Large intestine (tissue), 3 donors: Measurements from ENCODE around the gene C14orf180. TPM values are rescaled to one million over a fixed set of nuclear protein-coding genes. Genes with fewer than 3 reads are reported as not detected.

ENCODE experiments used
- DNase-seq, 2 donors: peaks; one replicate each; pipeline versions ENCODE4 v3.0.0 to v3.0.0-alpha.2; 2013
- H3K27ac ChIP-seq: one replicate; pipeline ENCODE4 v1.5.1; 2013; ENCODE audit warnings: low read length
- H3K27me3 ChIP-seq: 2 replicates; pipeline ENCODE4 v1.6.1; 2013; ENCODE audit warnings: low read length; ENCODE audit not compliant: control insufficient read depth, insufficient read depth
- H3K36me3 ChIP-seq: 2 replicates; pipeline ENCODE4 v1.6.1; 2013; ENCODE audit warnings: low read length; ENCODE audit not compliant: control insufficient read depth, insufficient read depth
- H3K4me1 ChIP-seq: one replicate; pipeline ENCODE4 v1.6.1; 2013; ENCODE audit warnings: low read length; ENCODE audit not compliant: control insufficient read depth, insufficient read depth
- H3K4me3 ChIP-seq: one replicate; pipeline ENCODE4 v1.5.1; 2013; ENCODE audit warnings: low read length
- H3K9me3 ChIP-seq: one replicate; pipeline ENCODE4 v1.6.1; 2013; ENCODE audit warnings: mild to moderate bottlenecking, low read depth, low read length, moderate library complexity; ENCODE audit not compliant: control insufficient read depth
- WGBS: methylation state at CpG from one replicate; pipeline ENCODE4 v1.1.5; 2013; ENCODE audit warnings: low lambda C conversion rate; ENCODE audit not compliant: insufficient coverage; 5-methylcytosine and 5-hydroxymethylcytosine counted together
- polyA plus RNA-seq: library from polyadenylated mRNA; unstranded; fragments of 120-200 nt; gene quantifications from one replicate; pipeline ENCODE4 v1.2.1, GENCODE V29; 2013

C14orf180 gene
- polyA plus RNA-seq, 1 donor: 0.22 TPM

DNA sequence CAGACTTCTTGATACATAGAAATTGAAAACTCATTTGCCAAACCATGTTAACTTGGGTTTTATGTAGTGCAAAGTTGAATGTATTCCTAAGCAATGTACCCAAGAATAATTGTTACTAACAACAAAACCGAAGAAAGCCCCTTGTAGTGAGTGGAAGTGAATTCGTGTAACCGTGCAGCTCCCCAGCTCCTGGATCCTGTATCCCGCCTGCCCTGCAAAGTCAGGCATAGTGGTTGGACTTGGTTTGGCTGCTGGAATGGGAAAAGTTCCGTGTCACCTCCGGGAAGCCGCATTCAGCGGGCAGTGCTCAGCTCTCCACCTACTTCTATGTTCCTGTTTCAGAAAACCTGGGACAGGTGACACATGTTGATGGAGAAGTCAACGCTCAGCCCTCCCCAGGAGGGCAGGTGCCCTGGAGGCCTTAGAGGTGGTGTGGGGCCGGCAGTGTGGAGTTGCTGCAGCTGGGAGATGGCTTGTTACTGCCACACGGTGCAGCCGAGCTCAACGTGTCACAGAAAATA, 29.2 kb upstream of the C14orf180 start:
- H3K4me3 ChIP-seq: no peak overlapping the region
- H3K27ac ChIP-seq: no peak overlapping the region
- no peaks in the 10 kb centered on the region for H3K9me3 ChIP-seq
- WGBS: 40% methylated on average over 2 of the region's 13 CpGs
- no peak for DNase-seq
- H3K4me1 ChIP-seq: peaks cover 3% of the 10 kb centered on the region
- H3K36me3 ChIP-seq: no peaks in the 10 kb centered on the region
- peaks cover 13% of the 10 kb centered on the region for H3K27me3 ChIP-seq

DNA sequence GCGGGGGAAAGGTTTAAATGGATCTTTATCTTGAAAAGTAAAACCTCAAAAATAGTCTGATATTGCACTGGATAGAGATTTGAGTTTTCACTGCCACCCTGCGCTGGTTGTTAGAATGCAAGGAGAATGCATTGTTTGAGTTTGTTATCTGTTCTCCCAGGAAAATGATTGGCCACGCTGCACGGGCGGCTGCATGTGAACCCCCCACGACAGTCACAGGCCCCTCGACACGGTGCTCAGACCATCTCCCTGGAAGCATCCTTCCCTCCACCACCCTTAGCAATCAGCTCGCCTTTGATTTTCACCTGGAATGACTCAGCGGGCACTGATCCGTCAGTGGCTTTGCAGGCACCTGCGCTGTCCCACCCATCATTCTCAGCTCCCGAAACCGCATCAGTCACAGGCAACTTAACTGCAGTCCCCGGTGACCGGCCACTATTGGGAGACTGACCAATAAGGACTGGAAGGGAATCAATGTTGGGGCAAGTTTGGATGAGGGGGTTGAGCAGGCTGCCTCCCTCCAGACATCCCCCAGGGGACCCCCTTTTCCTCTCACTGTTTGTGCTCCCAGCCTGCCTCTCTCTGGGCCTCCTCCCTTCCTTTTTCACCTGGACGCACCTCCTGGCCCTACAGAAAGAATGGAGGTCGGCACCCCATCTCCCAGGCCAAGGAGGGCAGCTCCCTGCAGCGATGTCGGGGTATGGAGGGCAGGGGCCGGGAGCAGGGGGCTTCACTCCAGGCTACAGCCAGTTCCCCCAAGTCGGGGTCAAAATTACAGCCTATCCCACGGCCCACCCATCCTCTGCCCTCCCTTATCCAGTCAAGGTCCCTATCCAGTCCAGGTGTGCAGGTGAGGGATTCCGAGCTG, 28.5 kb upstream of the C14orf180 start:
- no CpG with 5 or more reads among the region's 24 CpGs for WGBS
- H3K27me3 ChIP-seq: peaks cover 9% of the 10 kb centered on the region
- H3K4me1 ChIP-seq: peaks cover 3% of the 10 kb centered on the region
- no peak overlapping the region for H3K4me3 ChIP-seq
- DNase-seq: no peak
- H3K9me3 ChIP-seq: no peaks in the 10 kb centered on the region
- H3K27ac ChIP-seq: no peak overlapping the region
- no peaks in the 10 kb centered on the region for H3K36me3 ChIP-seq

DNA sequence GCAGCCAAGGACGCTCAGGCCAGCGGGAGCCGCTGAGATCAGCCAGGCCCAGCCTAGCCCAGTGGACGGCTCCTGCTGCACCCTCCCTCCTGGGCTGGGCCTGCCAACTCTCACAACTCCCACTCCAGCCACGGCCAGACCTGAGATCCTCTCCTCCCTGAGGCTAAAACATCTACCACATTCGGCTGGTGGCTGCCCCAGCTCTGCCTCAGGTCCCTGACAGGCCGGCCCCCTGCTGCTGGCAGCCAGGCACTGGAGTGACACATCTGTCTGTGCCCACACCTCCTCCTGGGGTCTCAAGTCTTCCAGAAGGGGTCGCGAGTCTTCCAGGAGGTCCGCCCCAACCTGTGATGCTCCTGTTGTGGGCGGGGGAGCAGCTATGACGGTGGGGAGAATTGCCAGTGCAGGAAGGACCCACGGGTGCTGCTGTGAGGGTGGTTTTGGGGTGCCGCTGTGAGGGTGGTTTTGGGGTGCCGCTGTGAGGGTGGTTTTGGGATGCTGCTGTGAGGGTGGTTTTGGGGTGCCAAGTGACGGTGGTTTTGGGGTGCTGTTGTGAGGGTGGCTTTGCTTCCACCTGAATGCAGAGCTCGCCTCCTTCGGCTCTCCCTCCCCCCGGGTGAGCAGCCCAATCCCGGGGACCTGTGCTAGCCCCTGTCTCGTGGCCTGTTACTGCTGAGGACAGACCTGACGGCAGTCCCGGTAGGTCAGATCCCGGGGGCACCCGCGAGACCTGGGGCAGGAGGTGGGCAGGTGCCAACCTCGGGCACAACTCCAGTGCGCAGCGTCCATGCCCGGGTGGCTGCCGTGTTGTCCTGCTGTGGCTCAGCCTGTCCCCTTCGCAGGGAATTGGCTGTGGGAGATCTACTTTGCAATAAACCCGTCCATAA, 27.5 kb upstream of the C14orf180 start:
- Histone ChIP-seq H3K4me3 (no peak overlapping the region), H3K4me1 (peaks cover 3% of the 10 kb centered on the region), H3K27ac (no peak overlapping the region), H3K9me3 (no peaks in the 10 kb centered on the region), H3K27me3 (peaks cover 5% of the 10 kb centered on the region), H3K36me3 (no peaks in the 10 kb centered on the region)
- no CpG with 5 or more reads among the region's 33 CpGs for WGBS
- no peak for DNase-seq

DNA sequence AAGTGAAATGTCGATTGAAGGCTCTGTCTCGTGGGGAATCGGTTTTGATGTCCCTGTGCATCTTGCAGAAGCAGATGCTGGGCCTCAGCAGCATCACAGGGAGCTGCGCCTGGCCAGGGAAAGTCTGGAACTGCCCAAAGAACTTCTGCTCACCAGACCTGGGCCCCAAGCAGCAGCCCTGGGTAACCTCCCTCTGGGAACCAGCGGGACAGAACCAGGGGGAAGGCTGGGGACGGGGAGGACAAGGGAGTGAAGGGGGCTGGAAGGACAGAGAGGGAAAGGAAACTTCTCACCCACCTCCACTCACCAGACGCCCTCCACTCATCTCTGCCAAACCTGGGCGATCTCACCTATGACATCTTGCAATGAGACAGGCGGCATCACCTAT, 26.8 kb upstream of the C14orf180 start:
- Histone ChIP-seq H3K4me3 (no peak overlapping the region), H3K27ac (no peak overlapping the region), H3K36me3 (no peaks in the 10 kb centered on the region), H3K4me1 (peaks cover 3% of the 10 kb centered on the region), H3K9me3 (no peaks in the 10 kb centered on the region), H3K27me3 (peaks cover 5% of the 10 kb centered on the region)
- WGBS: no CpG with 5 or more reads among the region's 9 CpGs
- DNase-seq: no peak

DNA sequence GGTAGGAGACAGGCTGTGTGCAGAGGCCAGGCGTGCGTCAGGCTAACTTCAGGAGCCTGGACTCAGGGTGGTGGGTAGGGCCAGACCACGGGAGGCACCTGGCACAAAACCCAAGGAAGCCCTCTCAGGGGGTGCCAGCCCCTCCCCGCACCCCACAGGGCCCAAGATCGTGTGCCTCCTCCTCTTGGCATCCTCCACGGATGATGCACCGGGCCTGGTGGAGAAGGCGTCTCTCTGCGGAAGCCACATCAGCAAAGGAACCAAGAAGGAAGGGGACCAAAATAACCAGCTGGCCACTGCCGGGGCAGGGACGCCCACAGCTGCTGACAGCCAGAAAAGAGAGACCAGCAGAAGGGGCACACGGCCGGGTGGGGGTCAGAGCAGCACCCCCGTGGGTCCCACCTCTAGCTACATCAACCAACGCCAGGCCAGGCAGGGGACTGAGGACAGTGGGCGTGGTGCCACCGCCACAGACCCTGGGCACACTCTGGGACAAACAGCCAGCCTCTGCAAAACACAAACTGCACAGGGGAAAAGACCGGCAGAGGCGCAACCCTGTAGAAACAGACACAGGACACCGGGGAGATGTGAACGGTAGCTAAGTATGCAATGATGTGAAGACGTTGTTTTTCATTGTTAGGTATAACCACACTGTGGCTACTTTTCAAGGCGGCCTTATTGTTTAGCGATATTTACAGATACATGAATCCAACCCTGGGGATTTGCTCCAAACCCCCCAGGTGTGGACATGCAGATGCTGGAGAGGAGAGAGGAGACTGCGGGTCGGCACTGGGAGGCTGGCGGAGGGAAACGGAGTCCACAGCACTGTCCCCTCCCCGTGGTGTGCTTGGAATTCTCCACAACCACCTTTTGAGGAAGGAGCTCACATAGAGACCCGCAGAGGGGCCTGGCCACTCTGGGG, 26.1 kb upstream of the C14orf180 start:
- Histone ChIP-seq H3K36me3 (no peaks in the 10 kb centered on the region), H3K27me3 (peaks cover 5% of the 10 kb centered on the region), H3K27ac (no peak overlapping the region), H3K9me3 (no peaks in the 10 kb centered on the region), H3K4me3 (no peak overlapping the region), H3K4me1 (peaks cover 3% of the 10 kb centered on the region)
- no CpG with 5 or more reads among the region's 30 CpGs for WGBS
- DNase-seq: no peak

DNA sequence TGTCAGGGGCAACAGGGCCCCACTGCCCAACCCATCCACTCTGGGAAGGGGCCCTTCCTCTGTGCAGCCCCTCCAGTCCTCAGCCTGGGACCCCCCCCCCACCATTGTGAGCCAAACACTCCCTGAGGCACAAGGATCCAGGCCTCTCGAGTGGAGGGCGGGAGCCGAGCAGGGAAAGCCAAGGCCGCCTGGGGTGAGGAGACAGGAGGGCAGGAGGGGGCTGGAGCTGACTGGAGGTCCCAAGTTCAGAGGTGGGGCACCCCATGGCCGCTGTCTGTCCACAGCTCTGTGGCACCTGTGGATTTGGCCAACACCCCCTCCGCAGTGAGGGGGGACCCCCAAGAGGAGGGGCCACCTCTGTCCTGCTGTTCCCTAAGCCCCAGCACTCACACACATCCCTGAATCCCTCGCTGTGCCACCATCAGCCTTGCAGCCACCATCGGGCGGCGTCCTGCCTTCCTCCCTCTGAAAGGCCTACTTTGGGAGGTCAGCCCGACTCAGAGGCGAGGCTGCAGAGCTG, 25.4 kb upstream of the C14orf180 start:
- Histone ChIP-seq H3K4me3 (no peak overlapping the region), H3K9me3 (no peaks in the 10 kb centered on the region), H3K27ac (no peak overlapping the region), H3K27me3 (peaks cover 5% of the 10 kb centered on the region), H3K4me1 (peaks cover 3% of the 10 kb centered on the region), H3K36me3 (no peaks in the 10 kb centered on the region)
- no CpG with 5 or more reads among the region's 12 CpGs for WGBS
- no peak for DNase-seq

DNA sequence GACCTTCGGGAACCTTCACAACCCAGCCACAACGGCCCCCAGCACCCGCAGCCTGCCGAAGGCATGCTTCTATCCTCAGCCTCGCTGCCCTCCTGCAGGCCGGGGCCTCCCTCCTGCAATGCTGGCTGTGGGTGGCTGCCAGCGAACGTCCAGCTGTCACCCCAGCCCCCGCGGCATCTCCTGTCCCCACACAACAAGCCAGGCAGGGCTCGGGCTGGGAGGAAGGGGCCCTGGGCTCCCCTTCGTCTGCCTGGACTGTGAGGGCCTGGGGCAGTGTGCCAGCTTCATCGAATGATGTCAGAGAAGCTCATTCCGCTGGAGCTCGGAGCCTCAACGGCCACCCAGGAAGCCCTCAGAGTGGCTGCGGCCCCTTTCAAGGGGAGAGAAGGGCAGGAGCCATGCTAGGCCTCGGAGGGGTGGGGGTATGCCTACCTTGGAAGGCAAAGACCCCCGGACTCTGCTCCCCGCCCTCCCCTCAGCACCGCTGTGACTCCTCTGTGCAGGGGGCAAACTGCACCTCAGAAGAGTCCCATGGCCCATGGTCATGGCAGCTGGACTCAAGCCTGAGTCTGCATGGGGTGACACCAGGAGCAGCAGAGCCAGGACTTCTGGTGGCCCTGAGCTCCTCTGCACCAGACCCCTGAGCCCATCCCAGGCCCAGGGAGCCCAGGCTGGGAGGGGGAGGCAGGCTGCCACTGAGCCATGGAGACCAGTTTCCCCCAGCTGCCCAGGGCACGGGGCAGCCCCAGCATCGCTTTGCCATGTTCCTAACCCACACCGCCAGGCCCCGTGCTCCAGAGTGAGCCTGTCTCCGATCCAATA, 24.7 kb upstream of the C14orf180 start:
- Histone ChIP-seq H3K9me3 (no peaks in the 10 kb centered on the region), H3K36me3 (no peaks in the 10 kb centered on the region), H3K27ac (no peak overlapping the region), H3K4me3 (no peak overlapping the region), H3K27me3 (peaks cover 2% of the 10 kb centered on the region), H3K4me1 (peaks cover 3% of the 10 kb centered on the region)
- DNase-seq: no peak
- WGBS: no CpG with 5 or more reads among the region's 26 CpGs

DNA sequence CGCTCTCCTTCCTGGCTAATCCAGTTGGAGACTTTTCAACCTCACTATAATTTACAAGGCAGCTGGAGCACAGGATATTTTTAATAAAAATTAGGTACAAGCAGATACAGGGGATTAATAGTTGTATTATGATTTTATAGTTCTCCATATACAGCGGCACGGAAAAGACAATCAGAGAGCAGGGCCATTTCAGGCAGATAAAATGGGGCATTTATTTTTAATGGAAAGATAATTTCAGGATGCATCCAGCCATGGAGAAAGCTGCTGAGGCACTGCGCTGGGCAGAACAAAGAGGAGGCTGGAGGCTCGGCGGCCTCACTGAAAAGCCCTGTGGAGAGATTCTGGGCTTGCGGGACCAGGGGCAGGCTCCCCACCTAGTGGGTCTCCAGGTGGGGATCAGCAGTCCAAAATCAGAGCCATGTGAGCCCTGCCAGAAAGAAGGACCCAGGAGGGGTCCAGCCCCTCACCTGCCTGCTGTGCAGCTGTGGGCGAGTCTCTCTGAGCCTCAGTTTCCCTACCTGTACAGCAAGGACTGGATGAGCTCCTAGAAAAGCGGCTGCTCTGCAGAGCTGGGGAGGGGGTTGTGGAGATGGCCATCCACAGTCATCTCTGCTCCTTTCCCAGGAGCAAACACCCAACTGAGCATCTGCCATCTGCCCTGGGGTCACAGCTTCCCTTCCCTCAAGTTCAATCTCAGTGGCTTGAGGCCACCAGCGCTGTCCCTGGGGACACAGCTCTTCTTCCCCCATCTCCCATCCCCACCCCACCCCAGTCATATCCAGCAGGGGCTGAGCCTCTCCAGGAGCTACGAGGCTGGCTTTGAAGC, 23.9 kb upstream of the C14orf180 start:
- DNase-seq: no peak
- WGBS: no CpG with 5 or more reads among the region's 11 CpGs
- Histone ChIP-seq H3K27me3 (peaks cover 2% of the 10 kb centered on the region), H3K9me3 (no peaks in the 10 kb centered on the region), H3K27ac (no peak overlapping the region), H3K36me3 (no peaks in the 10 kb centered on the region), H3K4me3 (no peak overlapping the region), H3K4me1 (peaks cover 3% of the 10 kb centered on the region)
